ACC112 (cell line): Measurements from ENCODE around the gene NMS.

Experiments used
- H2AFZ ChIP-seq: fragments of 200-600 bp; sonication (generic); one replicate; pipeline ENCODE4 v1.6.0; 2017; ENCODE audit warnings: antibody characterized with exemption, low read length; ENCODE audit not compliant: unreplicated experiment
- H3K27ac ChIP-seq: fragments of 200-600 bp; sonication (generic); 2 replicates; pipeline ENCODE4 v1.5.1; 2014; ENCODE audit warnings: low read depth, mild to moderate bottlenecking, antibody characterized with exemption, low read length, moderate library complexity
- H3K27me3 ChIP-seq: fragments of 200-600 bp; sonication (generic); 2 replicates; pipeline ENCODE4 v1.6.1; 2014; ENCODE audit warnings: mild to moderate bottlenecking, antibody characterized with exemption, low read length, moderate library complexity, mixed read lengths; ENCODE audit not compliant: insufficient read depth
- H3K36me3 ChIP-seq: fragments of 200-600 bp; sonication (generic); 2 replicates; pipeline ENCODE4 v1.6.1; 2016; ENCODE audit warnings: mild to moderate bottlenecking, antibody characterized with exemption, low read length, moderate library complexity, mixed read lengths; ENCODE audit not compliant: insufficient read depth
- H3K4me1 ChIP-seq: fragments of 200-600 bp; sonication (generic); one replicate; pipeline ENCODE4 v1.6.1; 2016; ENCODE audit warnings: low read length, mixed read lengths; ENCODE audit not compliant: insufficient read depth, unreplicated experiment, control insufficient read depth
- H3K4me3 ChIP-seq: fragments of 200-600 bp; sonication (generic); 2 replicates; pipeline ENCODE4 v1.5.1; 2014; ENCODE audit warnings: mild to moderate bottlenecking, low read depth, low read length
- H3K79me2 ChIP-seq: fragments of 200-600 bp; sonication (generic); one replicate; pipeline ENCODE4 v1.6.0; 2016; ENCODE audit warnings: low read length; ENCODE audit not compliant: control insufficient read depth, unreplicated experiment, insufficient read depth

Gene NMS

DNA sequence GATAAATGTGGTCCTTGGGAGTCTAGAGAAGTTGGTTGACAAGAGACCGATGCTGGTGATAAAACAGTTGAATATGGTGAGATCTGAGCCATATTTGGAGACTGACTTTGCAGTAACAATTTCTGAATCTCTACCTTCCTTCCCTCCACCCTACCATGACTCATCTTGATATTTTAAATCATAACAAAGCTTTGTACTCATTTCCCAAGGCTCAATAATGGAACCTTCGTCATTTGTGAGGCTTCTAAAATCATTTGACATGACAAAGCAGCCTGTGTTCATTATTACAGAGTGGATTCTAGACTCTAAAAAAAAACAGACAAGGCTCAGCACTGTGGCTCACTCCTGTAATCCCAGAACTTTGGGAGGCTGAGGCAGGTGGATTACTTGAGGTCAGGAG is 54.0 kb downstream of the NMS start:
- Histone ChIP-seq H3K27ac (no peak overlapping the region), H3K36me3 (no peaks in the 10 kb centered on the region), H3K4me1 (no peaks in the 10 kb centered on the region), H3K27me3 (peaks cover 20% of the 10 kb centered on the region; the same call in 1 of the 2 replicates), H3K4me3 (no peak overlapping the region), H2AFZ (no peak overlapping the region), H3K79me2 (no peaks in the 10 kb centered on the region)

DNA sequence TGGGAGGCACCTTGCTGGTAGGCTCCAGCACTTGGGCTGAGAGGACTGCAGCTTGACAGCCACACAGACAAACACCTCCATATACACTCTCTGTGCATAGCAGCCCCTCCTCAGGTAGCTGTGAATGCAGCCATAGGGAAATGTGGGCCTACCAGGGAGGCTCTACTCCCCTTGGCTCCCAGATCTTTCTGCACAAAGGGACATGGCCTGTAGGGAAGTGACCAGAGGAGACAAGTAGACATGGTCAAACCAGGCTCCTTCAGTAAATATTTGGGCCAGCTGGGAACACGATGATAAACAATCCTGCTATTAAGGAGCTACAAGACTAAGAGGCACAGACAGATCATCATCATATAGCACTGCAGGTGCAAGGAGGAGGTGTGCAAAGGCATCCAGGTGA is 56.6 kb downstream of the NMS start:
- H3K36me3 ChIP-seq: no peaks in the 10 kb centered on the region
- H2AFZ ChIP-seq: no peak overlapping the region
- no peaks in the 10 kb centered on the region for H3K79me2 ChIP-seq
- H3K27ac ChIP-seq: no peak overlapping the region
- no peak overlapping the region for H3K4me3 ChIP-seq
- H3K4me1 ChIP-seq: no peaks in the 10 kb centered on the region
- H3K27me3 ChIP-seq: peaks cover 14% of the 10 kb centered on the region; the same call in 1 of the 2 replicates

DNA sequence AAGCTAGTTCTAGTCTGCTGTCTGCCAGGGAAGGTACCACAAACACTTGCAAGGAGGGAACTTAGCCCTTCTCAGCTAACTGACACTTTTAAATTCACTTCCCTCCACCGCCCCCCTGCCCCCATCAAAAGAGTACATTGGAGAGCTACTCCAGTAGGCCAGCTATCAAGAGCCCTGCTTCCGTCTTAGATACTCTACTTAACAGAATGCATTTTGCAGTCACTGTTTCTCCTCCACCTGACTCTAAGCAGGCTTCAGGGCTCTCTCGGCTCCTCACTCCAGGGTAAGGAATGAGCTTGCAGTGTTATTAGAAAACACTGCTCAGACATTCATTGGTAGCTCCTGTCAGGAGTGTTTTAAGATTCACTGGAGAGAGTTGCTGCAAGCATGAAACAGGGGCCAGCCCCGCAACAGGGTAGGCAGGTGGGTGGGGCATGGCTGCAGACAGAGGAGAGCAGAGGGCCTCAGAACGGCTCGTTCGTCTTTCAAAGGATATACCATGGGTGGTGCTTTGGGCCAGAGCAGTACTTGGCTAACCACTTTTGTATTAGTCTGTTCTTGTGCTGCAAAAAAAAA is 57.2 kb downstream of the NMS start:
- Histone ChIP-seq H3K4me3 (no peak overlapping the region), H3K4me1 (no peaks in the 10 kb centered on the region), H3K27me3 (peaks cover 14% of the 10 kb centered on the region; the same call in 1 of the 2 replicates), H2AFZ (no peak overlapping the region), H3K79me2 (no peaks in the 10 kb centered on the region), H3K27ac (no peak overlapping the region), H3K36me3 (no peaks in the 10 kb centered on the region)

DNA sequence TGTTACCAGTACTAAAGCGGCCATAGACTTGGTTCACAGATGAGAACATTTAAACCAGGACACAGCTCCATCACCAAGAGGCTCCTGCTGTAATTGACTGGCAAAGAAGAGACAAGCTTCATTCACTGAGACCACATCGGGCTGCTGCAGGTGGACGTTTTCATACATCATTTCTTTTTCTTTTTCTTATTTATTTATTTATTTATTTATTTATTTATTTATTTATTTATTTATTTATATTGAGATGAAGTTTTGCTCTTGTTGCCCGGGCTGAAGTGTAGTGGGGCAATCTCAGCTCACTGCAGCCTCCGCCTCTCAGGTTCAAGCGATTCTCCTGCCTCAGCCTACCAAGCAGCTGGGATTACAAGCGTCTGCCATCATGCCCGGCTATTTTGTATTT is 58.9 kb downstream of the NMS start:
- Histone ChIP-seq H3K4me1 (no peaks in the 10 kb centered on the region), H3K27me3 (peaks cover 22% of the 10 kb centered on the region), H2AFZ (no peak overlapping the region), H3K79me2 (no peaks in the 10 kb centered on the region), H3K4me3 (no peak overlapping the region), H3K36me3 (no peaks in the 10 kb centered on the region), H3K27ac (no peak overlapping the region)

DNA sequence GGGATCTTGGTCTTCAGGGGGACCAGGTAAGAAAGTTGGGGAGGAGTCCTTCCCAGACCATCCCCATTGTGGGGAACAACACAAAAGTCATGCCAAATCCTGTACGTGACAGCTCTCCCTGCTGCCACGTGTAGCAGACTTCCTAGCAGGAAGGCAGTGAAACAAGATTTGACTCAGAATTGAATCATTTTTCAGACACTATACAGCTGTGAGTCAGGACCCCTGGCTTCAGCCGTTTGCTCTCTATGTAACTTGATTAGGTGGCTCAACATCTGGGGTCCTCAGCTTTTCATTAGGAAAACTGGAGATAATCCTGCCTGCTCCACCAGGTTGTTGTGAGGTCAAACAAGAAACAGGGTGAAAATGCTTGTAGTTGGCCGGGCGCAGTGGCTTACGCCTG is 59.6 kb downstream of the NMS start:
- no peaks in the 10 kb centered on the region for H3K36me3 ChIP-seq
- H2AFZ ChIP-seq: no peak overlapping the region
- no peaks in the 10 kb centered on the region for H3K4me1 ChIP-seq
- no peak overlapping the region for H3K27ac ChIP-seq
- no peak overlapping the region for H3K4me3 ChIP-seq
- peaks cover 27% of the 10 kb centered on the region for H3K27me3 ChIP-seq
- H3K79me2 ChIP-seq: no peaks in the 10 kb centered on the region
